HUES6 (cell line): Measurements from ENCODE around the gene ZNF148.
"Not testable (repeated sequence)": the region's sequence is repeated elsewhere in the genome, so short reads cannot be mapped to it uniquely, and the experiment has no call there.

Source experiments
- H3K27ac ChIP-seq: 2 replicates; pipeline ENCODE4 v1.7.0; 2013; ENCODE audit warnings: low read depth, mild to moderate bottlenecking, low read length, inconsistent platforms
- H3K27me3 ChIP-seq: 2 replicates; pipeline ENCODE4 v1.6.1; 2013; ENCODE audit warnings: low read length; ENCODE audit not compliant: control insufficient read depth, insufficient read depth
- H3K36me3 ChIP-seq: 2 replicates; pipeline ENCODE4 v1.6.1; 2013; ENCODE audit warnings: low read length; ENCODE audit not compliant: control insufficient read depth, insufficient read depth
- H3K4me1 ChIP-seq: 2 replicates; pipeline ENCODE4 v1.6.1; 2013; ENCODE audit warnings: low read length; ENCODE audit not compliant: control insufficient read depth, insufficient read depth
- H3K4me3 ChIP-seq: 2 replicates; pipeline ENCODE4 v1.5.1; 2013; ENCODE audit warnings: low read depth, low read length
- H3K9ac ChIP-seq: one replicate; pipeline ENCODE4 v1.6.1; 2013; ENCODE audit warnings: mild to moderate bottlenecking, low read length
- H3K9me3 ChIP-seq: 2 replicates; pipeline ENCODE4 v1.6.1; 2013; ENCODE audit warnings: low read depth, low read length; ENCODE audit not compliant: control insufficient read depth, insufficient read depth

The ZNF148 gene

GRCh38 chr3:125395091-125395490 is 20.0 kb upstream of the ZNF148 start:
- H3K9ac ChIP-seq: no peak overlapping the region

GRCh38 chr3:125394406-125394805 is 19.3 kb upstream of the ZNF148 start:
- H3K36me3 ChIP-seq: no peaks in the 10 kb centered on the region
- no peak overlapping the region for H3K27ac ChIP-seq
- no peak overlapping the region for H3K4me3 ChIP-seq
- no peaks in the 10 kb centered on the region for H3K9me3 ChIP-seq
- H3K9ac ChIP-seq: no peak overlapping the region
- H3K27me3 ChIP-seq: peaks cover 12% of the 10 kb centered on the region
- H3K4me1 ChIP-seq: 0 out of 2 replicates have a peak, but pooled peaks cover 6% of the 10 kb centered on the region

More at GRCh38 chr3:125395091-125395490, 20.0 kb upstream of the ZNF148 start:
- Histone ChIP-seq H3K4me1 (0 out of 2 replicates have a peak, but pooled peaks cover 6% of the 10 kb centered on the region), H3K9me3 (no peaks in the 10 kb centered on the region), H3K36me3 (no peaks in the 10 kb centered on the region), H3K27me3 (peaks cover 16% of the 10 kb centered on the region), H3K4me3 (no peak overlapping the region), H3K27ac (no peak overlapping the region)

GRCh38 chr3:125389282-125389681 is 14.2 kb upstream of the ZNF148 start:
- no peaks in the 10 kb centered on the region for H3K4me1 ChIP-seq
- no peaks in the 10 kb centered on the region for H3K27me3 ChIP-seq
- H3K4me3 ChIP-seq: no peak overlapping the region
- no peaks in the 10 kb centered on the region for H3K36me3 ChIP-seq
- no peaks in the 10 kb centered on the region for H3K9me3 ChIP-seq
- no peak overlapping the region for H3K27ac ChIP-seq
- H3K9ac ChIP-seq: no peak overlapping the region

GRCh38 chr3:125388369-125388768 is 13.2 kb upstream of the ZNF148 start:
- not testable (repeated sequence) for H3K4me1 ChIP-seq, H3K27me3 ChIP-seq, H3K9me3 ChIP-seq, H3K27ac ChIP-seq, H3K36me3 ChIP-seq, H3K9ac ChIP-seq, H3K4me3 ChIP-seq

GRCh38 chr3:125386811-125387210 is 11.7 kb upstream of the ZNF148 start:
- Histone ChIP-seq H3K36me3 (no peaks in the 10 kb centered on the region), H3K27ac (no peak overlapping the region), H3K9me3 (no peaks in the 10 kb centered on the region), H3K4me1 (no peaks in the 10 kb centered on the region), H3K9ac (no peak overlapping the region), H3K27me3 (no peaks in the 10 kb centered on the region), H3K4me3 (no peak overlapping the region)

- Histone ChIP-seq H3K27me3 (no peaks in the 10 kb centered on the region), H3K4me3 (no peak overlapping the region), H3K36me3 (no peaks in the 10 kb centered on the region), H3K9ac (no peak overlapping the region), H3K27ac (no peak overlapping the region), H3K4me1 (no peaks in the 10 kb centered on the region), H3K9me3 (no peaks in the 10 kb centered on the region)
These were observed 8.6 kb upstream of the ZNF148 start for GRCh38 chr3:125383744-125384143.

GRCh38 chr3:125382298-125382697 is 7.2 kb upstream of the ZNF148 start:
- no peak overlapping the region for H3K9ac ChIP-seq
- H3K36me3 ChIP-seq: no peaks in the 10 kb centered on the region
- H3K4me1 ChIP-seq: no peaks in the 10 kb centered on the region
- H3K27ac ChIP-seq: no peak overlapping the region
- H3K4me3 ChIP-seq: no peak overlapping the region
- no peaks in the 10 kb centered on the region for H3K9me3 ChIP-seq
- no peaks in the 10 kb centered on the region for H3K27me3 ChIP-seq

- H3K9ac ChIP-seq: no peak overlapping the region
These were observed 6.6 kb upstream of the ZNF148 start for GRCh38 chr3:125381743-125382142.

GRCh38 chr3:125381314-125381713 is 6.2 kb upstream of the ZNF148 start:
- no peak overlapping the region for H3K4me3 ChIP-seq
- no peaks in the 10 kb centered on the region for H3K4me1 ChIP-seq
- no peaks in the 10 kb centered on the region for H3K27me3 ChIP-seq
- H3K36me3 ChIP-seq: no peaks in the 10 kb centered on the region
- H3K9ac ChIP-seq: no peak overlapping the region
- no peak overlapping the region for H3K27ac ChIP-seq
- H3K9me3 ChIP-seq: no peaks in the 10 kb centered on the region

More at GRCh38 chr3:125381743-125382142, 6.6 kb upstream of the ZNF148 start:
- Histone ChIP-seq H3K36me3 (no peaks in the 10 kb centered on the region), H3K27ac (no peak overlapping the region), H3K4me1 (no peaks in the 10 kb centered on the region), H3K27me3 (no peaks in the 10 kb centered on the region), H3K4me3 (no peak overlapping the region), H3K9me3 (no peaks in the 10 kb centered on the region)

- no peak overlapping the region for H3K27ac ChIP-seq
- H3K27me3 ChIP-seq: no peaks in the 10 kb centered on the region
- H3K36me3 ChIP-seq: no peaks in the 10 kb centered on the region
- no peak overlapping the region for H3K9ac ChIP-seq
- H3K4me3 ChIP-seq: no peak overlapping the region
- no peaks in the 10 kb centered on the region for H3K4me1 ChIP-seq
- H3K9me3 ChIP-seq: no peaks in the 10 kb centered on the region
These were observed 4.4 kb upstream of the ZNF148 start for GRCh38 chr3:125379483-125379882.

GRCh38 chr3:125378762-125379161 is 3.6 kb upstream of the ZNF148 start:
- no peak overlapping the region for H3K4me3 ChIP-seq
- 0 out of 2 replicates have a peak, but pooled peaks cover under 1% of the 10 kb centered on the region for H3K4me1 ChIP-seq
- no peaks in the 10 kb centered on the region for H3K36me3 ChIP-seq
- no peaks in the 10 kb centered on the region for H3K9me3 ChIP-seq
- H3K9ac ChIP-seq: no peak overlapping the region
- no peak overlapping the region for H3K27ac ChIP-seq
- H3K27me3 ChIP-seq: no peaks in the 10 kb centered on the region
